Ureter (tissue), 1 donor: ENCODE results near the gene SPATS2L. TPM values are rescaled to one million over a fixed set of nuclear protein-coding genes. Genes with fewer than 3 reads are reported as not detected.

ENCODE experiments used
- DNase-seq: peaks from one replicate; pipeline ENCODE4 v3.0.0-alpha.2; 2020; ENCODE audit warnings: low spot score
- total RNA-seq: library from RNA; stranded (reverse); gene quantifications from one replicate; pipeline ENCODE4 v1.2.4, GENCODE V29; 2023
- donor health status: DM: yes; HTN: yes; CAD: no.

SPATS2L gene, protein sequence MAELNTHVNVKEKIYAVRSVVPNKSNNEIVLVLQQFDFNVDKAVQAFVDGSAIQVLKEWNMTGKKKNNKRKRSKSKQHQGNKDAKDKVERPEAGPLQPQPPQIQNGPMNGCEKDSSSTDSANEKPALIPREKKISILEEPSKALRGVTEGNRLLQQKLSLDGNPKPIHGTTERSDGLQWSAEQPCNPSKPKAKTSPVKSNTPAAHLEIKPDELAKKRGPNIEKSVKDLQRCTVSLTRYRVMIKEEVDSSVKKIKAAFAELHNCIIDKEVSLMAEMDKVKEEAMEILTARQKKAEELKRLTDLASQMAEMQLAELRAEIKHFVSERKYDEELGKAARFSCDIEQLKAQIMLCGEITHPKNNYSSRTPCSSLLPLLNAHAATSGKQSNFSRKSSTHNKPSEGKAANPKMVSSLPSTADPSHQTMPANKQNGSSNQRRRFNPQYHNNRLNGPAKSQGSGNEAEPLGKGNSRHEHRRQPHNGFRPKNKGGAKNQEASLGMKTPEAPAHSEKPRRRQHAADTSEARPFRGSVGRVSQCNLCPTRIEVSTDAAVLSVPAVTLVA
- 114 TPM for total RNA-seq

DNA sequence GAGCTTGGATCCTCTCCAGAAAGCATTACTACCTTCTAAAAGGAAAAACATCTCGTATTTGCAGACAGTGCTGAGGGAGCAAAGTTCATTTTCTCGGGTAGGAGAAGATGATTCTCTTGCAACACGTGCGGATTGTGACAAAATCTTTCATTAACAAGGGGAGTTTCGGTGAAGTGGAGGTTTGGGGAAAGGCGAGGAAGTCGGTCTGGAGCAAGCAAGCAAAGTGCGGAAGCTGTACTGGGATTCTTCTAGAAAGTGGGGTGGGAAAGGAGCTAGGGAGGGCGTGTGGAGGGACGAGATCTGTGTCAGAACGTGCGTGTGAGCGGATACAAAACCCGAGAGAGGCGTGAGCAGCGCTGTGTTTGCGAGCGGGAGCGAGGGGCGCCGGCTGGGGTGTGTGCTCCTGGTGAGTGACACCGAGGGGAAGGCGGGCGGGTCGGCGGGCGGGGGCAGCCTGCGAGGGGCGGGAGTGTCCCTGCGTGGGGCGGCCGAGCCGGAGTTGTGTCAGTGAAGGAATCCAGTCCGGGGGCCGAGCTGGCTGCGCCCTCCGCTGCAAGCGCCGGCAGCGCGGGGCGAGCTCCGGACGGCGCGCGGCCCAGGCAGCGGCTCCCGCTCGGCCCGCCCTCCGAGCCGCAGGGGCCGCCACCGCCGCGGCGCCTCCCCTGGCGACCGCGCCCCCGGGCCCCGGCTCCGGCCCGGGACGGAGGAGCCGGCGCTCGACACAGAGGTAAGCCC, at the start of gene SPATS2L:
Gene SPATS2L, plus strand, starts transcription at position 498 of the 735 bp plus-strand sequence. CDS start 82,552 bp downstream, outside the sequence.
- peak; percentile 83 for DNase-seq

DNA sequence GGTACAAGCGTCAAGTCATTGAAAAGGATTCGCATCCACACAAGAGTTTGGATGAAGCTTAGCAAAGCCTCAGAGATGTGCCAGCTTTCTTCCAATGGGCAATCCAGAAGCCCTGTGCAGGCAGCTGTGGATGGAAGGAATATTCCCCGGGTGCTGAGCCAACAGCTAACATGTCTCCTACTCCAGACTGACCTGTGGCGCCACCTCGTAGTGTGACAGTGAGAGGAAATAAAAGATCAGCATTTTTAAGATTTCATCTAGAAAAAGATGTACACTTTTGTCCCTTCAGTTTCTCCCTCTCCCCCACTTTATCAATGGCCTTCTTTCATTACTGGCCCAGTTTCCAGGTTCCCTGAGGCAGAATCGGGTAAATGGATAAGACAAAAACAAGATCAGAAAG, 48.9 kb upstream of the SPATS2L start:
- no peak for DNase-seq

DNA sequence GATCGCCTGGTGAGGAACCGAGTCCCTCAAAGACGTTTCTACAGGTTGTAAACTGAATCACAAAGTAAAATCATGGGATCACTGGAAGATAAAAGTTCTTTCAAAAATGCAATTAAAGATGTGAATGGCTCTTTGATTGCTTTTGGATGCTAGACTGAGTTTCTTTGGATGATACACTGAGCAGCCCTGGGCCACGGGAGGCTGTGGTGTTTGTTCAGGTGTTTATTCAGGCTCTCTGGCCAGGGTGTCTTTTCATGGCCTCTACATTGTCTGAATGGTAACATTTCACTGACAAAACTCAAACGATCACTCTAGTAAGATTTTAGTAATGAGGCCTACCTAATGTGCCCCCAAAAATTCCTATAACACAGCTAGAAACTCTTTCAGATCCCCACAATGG, 48.4 kb upstream of the SPATS2L start:
- DNase-seq = no peak

DNA sequence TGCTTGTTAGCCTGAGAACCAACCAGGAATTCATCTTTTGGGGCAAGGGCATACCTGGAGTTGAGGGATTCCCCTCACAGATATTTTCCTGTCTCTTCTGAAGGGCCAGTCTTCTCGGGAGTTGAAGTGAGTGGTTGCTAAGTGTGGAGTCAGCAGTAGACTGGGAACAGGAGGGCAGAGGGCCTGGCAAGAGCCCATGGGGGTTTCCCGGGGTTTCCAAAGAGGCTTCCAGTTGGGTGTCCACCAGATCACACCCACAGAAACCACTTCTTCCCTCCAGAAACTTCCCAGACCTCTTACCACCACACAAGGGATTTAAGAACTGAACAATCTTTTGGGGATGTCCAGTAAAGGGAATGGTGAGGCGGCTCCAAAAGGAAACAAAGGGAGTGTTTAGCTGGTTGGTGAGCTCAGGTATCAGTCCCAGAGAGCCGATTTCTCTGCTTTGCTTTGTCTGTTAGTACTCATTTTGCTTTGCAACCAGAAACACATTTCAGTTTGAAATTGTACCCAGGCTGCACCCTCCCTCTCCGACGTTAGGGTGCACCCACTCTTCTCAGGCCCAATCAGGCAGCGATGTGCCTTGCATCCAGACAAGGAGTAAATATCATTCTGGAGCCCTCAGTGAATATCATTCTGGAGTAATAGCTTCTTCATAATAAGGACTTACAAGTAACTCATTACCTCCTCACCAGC, 47.5 kb upstream of the SPATS2L start:
- no peak for DNase-seq

DNA sequence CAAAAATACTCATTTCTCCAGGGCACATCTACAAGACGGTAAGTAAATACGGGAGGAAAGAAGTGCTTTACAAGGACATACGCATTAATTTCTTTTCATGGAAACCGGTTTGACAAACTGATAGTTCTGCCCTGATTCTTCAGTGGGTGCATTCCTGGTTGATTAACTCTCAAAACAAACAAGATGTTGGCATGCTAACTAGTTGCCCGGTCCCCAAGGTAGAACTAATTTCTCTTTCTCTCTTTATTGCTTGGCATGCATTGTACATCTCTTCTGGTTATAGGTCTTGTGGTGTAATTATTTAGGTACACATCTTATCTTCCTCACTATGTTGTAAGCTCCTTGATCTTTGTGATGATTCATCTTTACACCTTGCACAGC, 46.9 kb upstream of the SPATS2L start:
- DNase-seq = no peak

DNA sequence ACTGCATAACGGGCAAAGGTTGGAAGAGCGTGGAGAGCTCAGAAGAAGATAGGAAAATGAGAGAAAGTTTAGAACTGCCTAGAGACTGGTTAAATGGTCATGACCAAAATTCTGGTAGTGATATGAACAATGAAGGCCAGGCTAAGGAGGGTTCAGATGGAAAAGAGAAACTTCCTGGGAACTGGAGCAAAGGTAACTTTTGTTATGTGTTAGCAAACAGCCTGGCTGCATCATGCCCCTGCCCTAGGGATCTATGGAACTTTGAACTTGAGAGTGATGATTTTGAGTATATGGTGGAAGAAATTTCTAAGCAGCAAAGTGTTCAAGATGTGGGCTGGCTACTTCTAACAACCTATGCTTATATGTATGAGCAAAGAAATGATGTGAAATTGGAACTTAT, 44.4 kb upstream of the SPATS2L start:
- no peak for DNase-seq

DNA sequence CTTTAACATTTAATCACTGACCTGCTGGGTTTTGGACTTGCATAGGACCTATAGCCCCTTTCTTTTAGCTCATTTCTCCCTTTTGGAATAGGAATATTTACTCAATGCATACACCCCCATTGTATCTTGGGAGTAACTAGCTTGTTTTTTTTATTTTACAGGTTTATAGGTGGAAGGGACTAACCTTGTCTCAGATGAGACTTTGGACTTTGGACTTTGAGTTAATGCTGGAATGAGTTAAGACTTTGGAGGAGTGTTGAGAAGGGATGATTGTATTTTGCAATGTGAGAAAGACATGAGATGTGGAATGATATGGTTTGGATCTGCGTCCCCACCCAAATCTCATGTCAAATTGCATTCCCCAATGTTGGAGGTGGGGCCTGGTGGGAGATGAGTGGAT, 43.2 kb upstream of the SPATS2L start:
- DNase-seq = no peak

DNA sequence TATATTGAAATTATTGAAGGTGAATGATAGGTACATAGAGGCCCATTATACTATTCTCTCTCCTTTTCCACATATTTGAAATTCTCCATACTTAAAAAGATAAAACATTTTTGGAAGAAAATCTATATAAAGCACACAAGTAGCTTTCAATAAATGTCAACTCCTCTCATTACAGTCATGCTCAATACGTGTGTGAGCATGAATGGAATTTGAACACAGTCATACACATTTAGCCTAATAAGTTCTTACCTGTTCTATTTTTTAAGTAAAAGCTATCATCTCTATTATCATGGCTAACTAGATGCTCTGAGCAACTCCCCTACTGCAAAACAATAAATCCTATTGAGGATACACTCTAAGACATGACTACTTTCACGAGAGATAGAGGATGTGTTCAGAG, 41.9 kb upstream of the SPATS2L start:
- DNase-seq = no peak

DNA sequence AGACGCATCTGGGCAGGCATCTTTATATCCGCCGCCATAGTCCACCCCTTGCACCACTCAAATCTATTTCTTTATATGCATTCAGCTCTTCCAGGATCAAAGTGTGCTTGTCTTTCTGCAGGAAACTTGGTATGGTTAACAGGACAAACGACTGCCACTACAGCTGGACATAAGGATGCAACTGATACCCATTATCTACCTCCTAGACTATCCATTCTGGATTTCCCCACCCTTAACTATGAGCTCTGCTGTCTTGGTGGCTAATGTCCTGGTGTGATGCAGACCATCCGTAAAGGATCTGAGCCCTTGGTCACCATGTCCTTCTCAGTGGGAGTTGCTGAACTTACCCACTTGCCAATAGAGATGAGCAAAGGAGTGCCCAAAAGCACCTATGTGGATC, 40.1 kb upstream of the SPATS2L start:
- no peak for DNase-seq

DNA sequence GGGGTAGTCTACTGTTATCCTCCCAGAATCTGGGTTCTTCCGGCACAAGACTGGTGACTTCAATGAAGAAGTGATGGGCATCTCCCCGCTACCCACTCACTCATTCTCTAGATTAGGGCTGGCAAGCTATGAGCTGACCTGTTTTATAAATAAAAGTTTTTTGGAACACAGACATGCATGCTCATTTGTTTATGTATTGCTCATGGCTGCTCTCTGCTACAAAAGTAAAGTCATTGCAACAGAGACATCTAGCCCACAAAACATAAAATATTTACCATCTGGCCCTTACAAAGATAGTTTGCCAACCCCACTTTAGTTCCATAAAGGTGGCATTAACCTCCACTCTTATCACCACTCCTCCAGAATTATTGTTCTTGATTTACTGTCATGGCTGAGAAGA, 39.1 kb upstream of the SPATS2L start:
- DNase-seq = no peak

DNA sequence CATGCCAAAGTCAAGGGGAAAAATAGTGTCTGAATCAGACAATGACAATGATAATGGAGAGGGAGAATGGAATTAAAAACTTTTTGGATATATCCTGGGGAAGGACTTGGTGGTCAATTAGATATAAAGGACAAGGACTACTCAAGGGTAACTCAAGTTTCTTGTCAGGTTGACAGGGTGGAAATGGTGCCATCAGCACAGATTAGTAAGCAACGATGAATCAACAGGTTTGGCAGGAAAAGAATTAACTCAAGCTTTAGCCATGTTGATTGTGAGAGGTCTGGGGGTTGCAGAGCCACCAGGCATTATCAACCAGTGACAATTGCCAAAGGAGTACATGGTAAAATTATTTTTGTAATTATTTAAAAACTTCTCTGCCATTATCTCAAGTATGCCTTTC, 35.8 kb upstream of the SPATS2L start:
- DNase-seq = no peak

DNA sequence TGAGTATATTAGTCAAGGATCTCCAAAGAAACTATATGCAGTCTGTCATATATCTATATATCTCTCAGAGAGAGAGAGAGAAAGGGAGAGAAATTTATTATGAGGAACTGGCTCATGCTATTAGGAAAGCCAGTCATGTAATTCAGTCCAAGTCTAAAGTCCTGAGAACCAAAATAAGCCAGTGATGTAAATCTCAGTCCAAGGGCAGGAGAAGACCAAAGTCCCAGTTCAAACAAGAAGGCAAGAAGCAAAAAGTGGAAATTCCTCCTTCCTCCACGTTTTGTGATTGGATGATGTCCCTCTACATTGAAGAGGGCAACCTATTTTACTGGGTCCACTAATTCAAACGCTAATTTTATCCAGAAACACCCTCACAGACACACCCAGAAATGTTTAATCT, 34.2 kb upstream of the SPATS2L start:
- DNase-seq = no peak

DNA sequence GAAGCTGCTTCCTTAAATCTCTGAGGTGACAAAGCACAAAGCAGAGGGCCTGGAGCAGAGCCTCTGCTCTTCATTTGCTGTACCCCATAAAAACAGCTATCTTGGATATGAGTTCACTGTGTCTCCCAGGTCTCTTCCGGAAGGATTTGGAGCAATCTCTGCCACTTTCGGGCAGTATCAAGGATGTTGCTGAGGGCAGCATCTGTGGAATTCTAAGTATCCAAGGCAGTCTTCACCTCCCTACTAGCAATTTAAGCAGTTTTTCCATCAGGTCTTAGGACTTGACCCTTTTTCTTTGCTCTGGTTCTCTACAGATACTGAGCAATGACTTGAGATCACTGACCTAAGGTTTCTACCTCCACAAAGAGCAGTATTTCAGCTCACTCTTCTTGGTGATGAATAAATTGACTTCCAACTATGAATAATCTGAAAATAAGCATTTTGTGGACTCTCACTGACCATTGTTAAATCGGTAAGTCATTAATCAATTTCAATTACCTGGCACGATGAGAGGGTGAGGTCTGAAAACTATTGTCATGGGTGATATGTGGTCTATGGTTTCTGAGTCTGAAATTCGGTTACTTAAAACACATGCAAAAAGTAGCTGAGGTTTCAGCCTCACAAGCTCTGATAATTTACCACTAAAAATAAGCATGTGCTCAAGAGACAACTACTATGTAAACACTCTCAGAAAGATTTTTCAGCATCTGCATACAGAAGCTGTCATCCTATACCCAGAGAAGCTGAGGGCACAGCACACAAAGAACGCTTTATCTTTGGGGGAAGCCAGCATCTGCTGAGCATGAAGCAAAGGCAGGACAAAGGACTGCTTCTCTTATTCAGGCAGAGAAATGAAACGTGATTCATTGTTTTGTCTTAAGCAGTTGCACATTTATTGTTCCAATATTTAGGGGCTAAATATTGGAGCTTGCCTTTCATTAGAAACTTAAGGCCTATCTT, 32.1 kb upstream of the SPATS2L start:
- no peak for DNase-seq

DNA sequence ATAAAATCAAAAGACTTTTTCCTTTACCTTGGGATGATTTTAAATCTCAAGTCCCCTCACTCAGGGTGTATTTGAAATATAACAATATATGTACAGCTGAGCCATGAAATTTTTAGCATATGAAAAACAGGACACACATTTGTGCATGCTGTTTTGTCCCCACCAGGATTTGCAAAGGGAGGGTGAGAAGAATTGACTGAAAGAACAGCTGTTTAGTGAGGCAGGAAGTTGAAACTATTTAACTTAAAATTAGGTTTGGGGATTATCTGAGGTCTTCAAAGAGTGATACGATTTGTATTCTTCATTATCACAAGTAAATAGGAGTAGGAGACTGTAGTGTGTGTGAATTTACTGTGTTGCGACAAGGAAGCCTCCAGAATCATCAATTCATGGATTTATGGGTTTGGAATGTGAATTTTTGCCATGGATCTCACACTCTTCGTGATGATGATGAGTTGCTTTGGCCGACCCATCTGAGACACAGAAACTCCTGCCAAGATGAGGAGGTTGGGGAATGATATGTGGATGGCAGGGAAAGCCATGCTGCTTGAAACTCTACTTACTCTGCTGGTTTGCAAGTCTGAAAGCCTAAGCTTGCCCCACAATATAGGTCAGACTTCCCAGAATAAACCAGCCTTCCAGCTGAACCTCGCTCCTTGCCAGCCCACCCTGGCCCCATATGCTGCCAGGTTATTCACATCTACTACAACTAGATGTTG, 31.0 kb upstream of the SPATS2L start:
- DNase-seq = no peak

DNA sequence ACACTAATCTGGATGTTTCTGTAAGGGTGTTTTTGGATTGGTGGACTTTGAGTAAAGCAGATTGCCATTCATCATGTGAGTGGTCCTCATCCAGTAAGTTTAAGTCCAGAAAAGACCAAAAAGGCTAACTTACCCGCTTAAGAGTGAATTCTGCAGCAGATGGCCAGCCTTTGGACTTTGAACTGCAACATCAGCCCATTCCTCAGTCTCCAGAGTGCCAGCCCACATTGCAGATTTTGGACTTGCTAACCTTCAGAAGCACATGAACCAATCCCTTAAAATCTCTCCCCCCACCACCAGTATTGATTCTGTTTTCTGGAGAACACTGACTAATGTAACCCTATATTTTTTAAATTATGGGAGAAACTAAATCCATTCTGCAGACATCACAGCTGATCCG, 30.0 kb upstream of the SPATS2L start:
- DNase-seq = no peak

DNA sequence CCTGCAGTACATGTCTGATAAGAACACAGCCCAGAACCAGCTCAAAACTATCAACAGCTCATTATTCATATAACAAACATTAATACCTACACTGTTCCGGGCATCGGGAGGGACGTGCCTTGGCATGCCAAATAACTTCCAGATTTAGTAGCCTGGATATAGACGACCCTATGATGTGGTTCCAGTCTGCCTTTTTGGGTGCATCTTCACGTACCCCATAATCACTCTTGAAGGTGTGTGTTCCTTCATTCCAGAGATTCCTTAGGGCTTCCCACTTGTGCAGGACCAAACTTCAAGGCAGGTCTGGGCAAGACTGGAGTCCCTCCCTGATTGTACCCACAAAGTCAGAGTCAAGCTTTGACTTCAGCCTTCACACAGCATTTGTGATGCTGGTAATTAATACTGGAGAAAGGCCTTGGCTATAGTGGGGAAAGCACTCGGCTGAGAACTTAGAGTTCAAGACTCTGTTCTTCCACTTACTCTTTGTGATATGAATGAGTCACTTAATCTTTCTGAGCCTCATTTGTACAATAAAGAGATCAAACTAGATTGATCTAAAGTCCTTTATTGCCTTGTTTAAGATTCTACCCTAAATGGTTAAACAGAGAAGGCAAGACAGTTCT, 27.7 kb upstream of the SPATS2L start:
- no peak for DNase-seq

DNA sequence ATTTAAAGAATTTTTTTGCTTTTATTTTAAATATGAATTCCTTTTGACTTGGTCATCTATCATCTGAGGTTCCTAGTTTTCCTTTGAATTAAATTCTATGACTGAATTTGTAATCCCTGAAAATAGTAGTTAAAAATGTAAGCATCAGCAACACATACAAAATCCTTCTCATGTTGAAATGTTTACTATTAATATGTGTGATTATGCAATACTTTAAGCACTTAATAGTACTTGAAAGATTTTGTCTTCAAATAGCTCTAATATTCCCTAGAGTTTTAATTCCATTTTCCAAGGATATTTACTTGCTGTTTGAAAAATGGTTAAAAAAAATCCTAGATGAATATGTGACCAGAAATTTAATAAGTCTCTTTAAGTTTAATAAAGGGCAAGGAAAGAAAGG, 26.6 kb upstream of the SPATS2L start:
- DNase-seq = no peak

DNA sequence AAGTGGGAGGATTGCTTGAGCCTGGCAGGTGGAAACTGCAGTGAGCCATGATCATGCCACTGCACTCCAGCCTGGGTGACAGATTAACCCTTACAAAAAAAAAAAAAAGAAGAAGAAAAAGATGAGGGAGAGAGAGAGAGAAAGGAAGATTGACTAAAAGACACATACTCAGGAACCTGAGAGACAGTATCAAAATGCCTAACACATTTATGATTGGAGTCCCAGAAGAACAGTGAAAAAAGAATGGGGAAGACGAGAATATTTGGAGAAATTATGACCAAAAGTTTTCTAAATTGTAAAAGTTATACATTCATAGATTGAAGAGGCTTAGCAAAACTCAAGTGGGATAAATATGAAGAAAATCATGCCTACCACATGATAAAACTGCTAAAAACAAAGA, 19.9 kb upstream of the SPATS2L start:
- no peak for DNase-seq

DNA sequence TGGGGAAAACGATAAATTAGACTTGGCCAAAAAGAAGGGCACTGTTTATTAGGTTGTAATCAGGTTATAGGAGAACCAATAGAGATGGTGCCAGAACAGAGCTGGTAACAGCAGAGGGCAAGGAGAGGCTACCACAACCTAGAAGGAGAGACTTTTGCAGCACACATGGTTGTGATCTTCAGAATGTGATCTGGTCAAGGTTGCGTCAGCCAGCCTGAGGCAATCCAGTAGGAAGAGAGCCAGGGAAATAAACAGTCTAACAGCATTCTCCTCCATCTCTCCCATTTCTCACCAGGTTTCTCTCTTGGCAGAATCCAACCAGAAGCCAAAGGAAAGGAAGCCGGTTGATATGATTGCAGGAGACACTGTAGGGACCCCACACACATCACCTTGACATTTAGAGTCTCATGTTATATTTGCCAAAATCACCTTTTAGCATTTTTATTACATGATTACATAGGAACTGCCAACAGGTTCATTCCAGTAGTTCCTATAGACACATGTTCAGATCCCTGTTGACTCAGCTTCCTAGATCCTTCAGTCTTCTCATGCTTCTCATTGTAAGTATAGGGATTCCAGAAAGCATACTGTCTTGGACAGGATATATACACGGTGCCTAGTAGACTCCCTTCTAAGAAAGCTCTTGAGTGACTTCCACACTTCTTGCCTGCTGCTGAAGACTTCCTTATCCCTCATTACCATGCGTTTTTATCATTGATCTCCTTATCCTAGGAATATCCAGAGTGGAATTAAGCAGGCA, 17.6 kb upstream of the SPATS2L start:
- no peak for DNase-seq
